Activated naive CD4-positive, alpha-beta T cell (primary cell): ENCODE results near the gene MRPS26.
"Not testable (repeated sequence)": the region's sequence is repeated elsewhere in the genome, so short reads cannot be mapped to it uniquely, and the experiment has no call there.

Experiments used
- DNase-seq, 4 experiments: peaks; one replicate each; lab custom pipeline; 2025; lab: John Stamatoyannopoulos, UW

MRPS26 gene

GRCh38 chr20:3074812-3075211 lies 29.0 kb downstream of the MRPS26 start:
- no peak for DNase-seq

- not testable (repeated sequence) for DNase-seq
These were observed 29.5 kb downstream of the MRPS26 start for GRCh38 chr20:3075315-3075714.

- no peak for DNase-seq
These were observed 31.8 kb downstream of the MRPS26 start for GRCh38 chr20:3077618-3078134.

- no peak for DNase-seq
These were observed 35.1 kb downstream of the MRPS26 start for GRCh38 chr20:3080939-3081388.

DNA sequence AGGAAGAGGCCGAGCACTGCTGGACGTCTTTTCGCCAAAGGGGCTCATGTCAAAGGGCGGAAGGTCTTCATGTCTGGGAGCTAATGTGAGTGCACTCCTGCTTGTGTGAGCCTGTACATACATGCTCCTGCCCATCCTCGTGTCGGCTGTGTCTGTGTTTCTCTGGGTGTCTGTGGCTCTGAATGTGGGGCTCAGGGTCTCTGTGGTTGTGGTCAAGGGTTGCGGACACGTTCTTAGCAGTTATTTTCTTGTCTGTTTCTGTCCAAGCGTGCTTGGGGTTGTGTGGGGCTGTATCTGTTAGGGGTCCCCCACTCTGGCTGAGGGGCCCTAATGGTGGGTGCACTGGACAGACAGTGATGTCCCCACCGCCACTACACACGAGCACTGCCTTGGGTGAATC lies 35.8 kb downstream of the MRPS26 start:
- DNase-seq: no peak

DNA sequence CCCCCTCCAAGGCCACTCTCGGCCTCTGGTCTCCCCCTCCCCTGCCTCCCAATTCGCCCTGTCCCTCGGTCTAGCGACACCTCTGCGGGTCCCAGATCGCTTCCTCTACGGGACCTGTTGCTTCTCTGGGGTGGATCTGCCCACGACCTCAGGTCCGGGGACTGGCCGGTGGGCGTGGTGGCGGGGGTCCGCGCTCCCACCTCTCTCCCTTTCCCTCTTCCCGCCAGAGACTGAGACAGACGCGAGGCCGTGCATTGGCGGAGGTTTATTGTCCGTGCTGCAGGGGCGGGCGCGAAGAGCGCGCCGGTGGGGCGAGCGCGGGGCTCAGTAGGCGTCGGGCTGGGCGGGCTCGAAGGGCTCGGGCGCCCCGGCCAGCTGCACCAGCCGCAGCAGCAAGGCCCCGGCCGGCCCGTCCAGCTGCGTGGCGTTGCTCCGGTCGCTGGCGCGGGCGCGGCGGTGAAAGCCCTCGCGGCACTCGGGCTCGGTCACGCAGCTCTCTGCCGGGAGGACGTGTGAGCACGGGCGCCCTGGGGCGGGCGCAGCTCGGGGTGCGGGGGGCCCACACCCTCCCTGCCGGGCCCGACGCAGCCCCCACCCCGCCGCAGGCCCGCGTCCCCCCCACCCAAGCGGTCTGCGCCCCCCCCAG lies 36.6 kb downstream of the MRPS26 start:
- DNase-seq: no peak

GRCh38 chr20:3082955-3083952 lies 37.4 kb downstream of the MRPS26 start:
- no peak for DNase-seq

DNA sequence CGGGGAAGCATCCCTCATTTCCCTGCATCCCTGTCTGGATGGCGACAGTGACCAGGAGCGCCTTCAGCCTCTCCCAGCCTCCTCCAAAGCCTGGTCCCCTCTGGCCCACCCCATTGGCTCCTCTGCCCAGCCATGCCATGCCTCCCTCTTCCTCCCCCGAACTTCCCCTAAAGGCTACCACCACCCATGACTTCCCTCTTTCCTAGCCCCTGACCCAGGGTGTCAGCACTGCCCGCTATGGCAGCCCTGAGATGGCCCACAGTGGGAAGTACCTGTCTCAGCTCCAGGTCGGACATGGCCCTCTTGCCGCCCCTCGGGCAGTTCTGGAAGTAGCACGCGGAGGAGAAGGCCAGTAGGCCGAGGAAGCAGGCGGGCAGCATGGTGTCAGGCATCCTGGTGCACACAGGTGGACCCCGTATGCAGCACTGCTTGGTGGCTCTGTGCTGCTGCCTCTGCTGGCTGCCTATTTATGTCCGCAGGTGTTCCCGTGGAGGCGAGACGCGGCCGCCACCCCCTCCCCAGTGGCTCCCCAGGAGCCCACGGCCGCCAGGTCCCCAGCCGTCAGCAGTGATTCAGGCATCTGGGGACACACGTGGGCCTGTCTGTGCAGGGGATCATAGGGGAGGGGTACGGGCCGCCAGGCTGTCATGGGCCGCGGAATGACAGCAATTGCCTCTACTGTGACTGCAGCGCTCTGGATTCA lies 38.6 kb downstream of the MRPS26 start, which contains the start of gene AVP:
AVP (minus strand) TSS at position 442 of the 703 bp plus-strand sequence; CDS start at position 392, 50 bp downstream.
- no peak for DNase-seq

- DNase-seq: no peak
These were observed 39.1 kb downstream of the MRPS26 start for GRCh38 chr20:3084986-3085360.

- DNase-seq: no peak
These were observed 39.8 kb downstream of the MRPS26 start for GRCh38 chr20:3085571-3086072.

- no peak for DNase-seq
These were observed 42.2 kb downstream of the MRPS26 start for GRCh38 chr20:3088031-3088430.

- no peak for DNase-seq
These were observed 44.7 kb downstream of the MRPS26 start for GRCh38 chr20:3090565-3090964.

GRCh38 chr20:3092611-3093379 lies 46.9 kb downstream of the MRPS26 start:
- DNase-seq: peak; percentile 20 to 56 (median 26)

DNA sequence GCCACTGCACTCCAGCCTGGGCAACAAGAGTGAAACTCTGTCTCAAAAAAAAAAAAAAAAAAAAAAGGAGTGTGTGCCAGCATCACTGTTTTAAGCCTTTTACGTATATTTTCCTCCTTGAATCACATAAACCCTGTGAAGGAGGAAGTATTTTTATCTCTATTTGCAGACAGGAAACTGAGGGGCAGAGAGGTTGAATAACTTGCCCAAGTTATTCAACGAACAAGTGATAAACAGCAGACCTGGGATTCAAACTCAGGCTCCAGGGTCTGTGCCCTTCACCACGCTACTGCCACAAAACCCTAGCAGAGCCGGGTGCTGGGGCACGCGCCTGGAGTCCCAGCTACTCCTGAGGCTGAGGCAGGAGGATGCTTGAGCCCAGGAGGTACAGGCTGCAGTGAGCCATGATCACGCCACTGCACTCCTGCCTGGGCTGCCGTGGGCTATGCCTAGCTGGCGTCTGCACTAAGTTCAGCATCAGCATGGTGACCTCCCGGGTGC lies 48.1 kb downstream of the MRPS26 start:
- DNase-seq: peak in 1 of 4 experiments; percentile 36

GRCh38 chr20:3094848-3095629 lies 49.2 kb downstream of the MRPS26 start:
- no peak for DNase-seq
